Naive thymus-derived CD4-positive, alpha-beta T cell (primary cell): Measurements from ENCODE around the gene KCNA2. TPM values are rescaled to one million over a fixed set of nuclear protein-coding genes. Genes with fewer than 3 reads are reported as not detected.

Experiments used
- ATAC-seq: fragments of 150-1000 bp; cut with Tn5 transposase; 2 replicates; pipeline ENCODE4 v1.10.0; 2021; ENCODE audit warnings: mild to moderate bottlenecking, moderate library complexity
- CTCF ChIA-PET: fragments of 350-600 bp; sonication (Branson Sonifier 250); formaldehyde crosslinking; loops from one replicate; lab custom pipeline; 2021; ENCODE audit warnings: antibody characterized with exemption; lab: Charles Lee
- POLR2A ChIA-PET: fragments of 350-600 bp; sonication (Branson Sonifier 250); formaldehyde crosslinking; loops from one replicate; lab custom pipeline; 2021; ENCODE audit warnings: antibody characterized with exemption, inconsistent platforms; lab: Charles Lee
- DNase-seq, 9 donors: peaks; one replicate each; pipeline versions ENCODE4 v3.0.0 to v3.0.0-alpha.2; 2020 to 2022; ENCODE audit warnings: mixed read lengths in 1 of 9
- H3K27ac ChIP-seq: one replicate; pipeline ENCODE4 v1.7.0; 2013; ENCODE audit warnings: mild to moderate bottlenecking, low read depth, low read length, moderate library complexity
- H3K27me3 ChIP-seq, 2 donors: one replicate each; pipeline ENCODE4 v1.7.0; 2013; ENCODE audit warnings: low read length in 2 of 2, mild to moderate bottlenecking in 2 of 2, moderate library complexity in 2 of 2; ENCODE audit not compliant: control insufficient read depth in 2 of 2, insufficient read depth in 2 of 2
- H3K36me3 ChIP-seq, 3 experiments: 1 replicate in 2 of 3; 2 replicates in 1 of 3; pipeline ENCODE4 v1.7.0; 2013; ENCODE audit warnings: low read length in 3 of 3, mild to moderate bottlenecking in 3 of 3, moderate library complexity in 1 of 3; ENCODE audit not compliant: insufficient read depth in 3 of 3, control insufficient read depth in 2 of 3
- H3K4me1 ChIP-seq, 2 donors: one replicate each; pipeline ENCODE4 v1.7.0; 2013; ENCODE audit warnings: low read length in 2 of 2, mild to moderate bottlenecking in 2 of 2, moderate library complexity in 1 of 2; ENCODE audit not compliant: control insufficient read depth in 2 of 2, insufficient read depth in 2 of 2
- H3K4me3 ChIP-seq: 2 replicates; pipeline ENCODE4 v1.7.0; 2013; ENCODE audit warnings: mild to moderate bottlenecking, low read length
- H3K9me3 ChIP-seq, 3 experiments: 1 replicate in 2 of 3; 2 replicates in 1 of 3; pipeline ENCODE4 v1.7.0; 2013; ENCODE audit warnings: low read length in 3 of 3; ENCODE audit not compliant: control insufficient read depth in 2 of 3
- H3K27ac Mint-ChIP-seq, 9 donors: one replicate each; pipeline ENCODE4 v1.8.0; 2020 to 2022; ENCODE audit warnings: mixed read lengths in 9 of 9, mild to moderate bottlenecking in 8 of 9, moderate library complexity in 5 of 9, inconsistent platforms in 2 of 9
- H3K27me3 Mint-ChIP-seq, 5 donors: one replicate each; pipeline ENCODE4 v1.8.0; 2021 to 2022; ENCODE audit warnings: mixed read lengths in 5 of 5, mild to moderate bottlenecking in 1 of 5
- H3K36me3 Mint-ChIP-seq, 5 donors: one replicate each; pipeline ENCODE4 v1.8.0; 2020 to 2022; ENCODE audit warnings: mixed read lengths in 5 of 5, mild to moderate bottlenecking in 3 of 5, inconsistent platforms in 1 of 5
- H3K4me1 Mint-ChIP-seq, 7 donors: one replicate each; pipeline ENCODE4 v1.8.0; 2020 to 2022; ENCODE audit warnings: mixed read lengths in 7 of 7, mild to moderate bottlenecking in 3 of 7, inconsistent platforms in 1 of 7
- H3K4me3 Mint-ChIP-seq, 10 donors: one replicate each; pipeline ENCODE4 v1.8.0; 2020 to 2022; ENCODE audit warnings: mild to moderate bottlenecking in 10 of 10, mixed read lengths in 10 of 10, moderate library complexity in 6 of 10, inconsistent platforms in 2 of 10
- H3K9me3 Mint-ChIP-seq, 11 donors: one replicate each; pipeline ENCODE4 v1.8.0; 2020 to 2022; ENCODE audit warnings: mixed read lengths in 11 of 11, mild to moderate bottlenecking in 4 of 11, inconsistent platforms in 1 of 11, moderate library complexity in 1 of 11
- intact Hi-C, 2 donors: fragments of 100-400 bp; cut with micrococcal nuclease; formaldehyde crosslinking; loops; one replicate each; pipeline ENCODE4 v1.15.1; 2023
- polyA plus RNA-seq, 2 donors: library from polyadenylated mRNA; unstranded; fragments of 300-500 nt; fragmentation: Illumina TruSeq; gene quantifications; one replicate each; pipeline ENCODE4 v1.2.3, GENCODE V29; 2021
- total RNA-seq, 6 experiments: library from RNA in 5 of 6; stranded (reverse) in 5 of 6; gene quantifications; 1 replicate in 5 of 6; 2 replicates in 1 of 6; pipeline ENCODE4 v1.2.3 and lab custom pipeline; 2021 to 2026

KCNA2 gene
- total and polyA plus RNA-seq, 7 experiments from 2014 or later, result 0.62 to 4.6 (median 1.2) TPM; not detected in 2

DNA sequence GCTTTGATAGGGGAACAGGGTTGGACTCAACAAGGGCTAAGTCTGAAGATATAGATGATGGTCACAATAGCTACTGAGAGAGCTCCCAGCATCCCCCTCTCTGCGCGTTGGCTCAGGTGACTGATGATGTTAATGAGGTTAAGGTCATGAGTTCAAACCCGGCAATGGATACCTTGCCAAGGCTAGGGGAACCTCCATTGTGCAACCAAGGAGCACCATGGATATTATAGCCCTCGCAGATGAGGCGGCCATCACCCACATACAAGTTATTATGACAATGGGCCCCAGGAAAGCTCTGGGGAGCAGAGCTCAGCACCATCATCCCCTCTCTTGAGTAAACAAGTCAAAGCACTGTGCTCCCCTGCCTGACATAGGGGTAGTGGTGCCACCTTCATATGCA is 8.2 kb downstream of the KCNA2 start:
- no peaks in the 10 kb centered on the region for H3K36me3 Mint-ChIP-seq
- DNase-seq (no peak), ATAC-seq (no peak)
- H3K27ac ChIP-seq, result no peak overlapping the region
- no peak overlapping the region for H3K4me3 ChIP-seq
- POLR2A ChIA-PET, result interaction anchor here (0.6 kb wide), 1 partner anchor 72 kb away, joined by 3 read pairs; no protein-coding TSS in a partner anchor
- intact Hi-C loops, result no loop called here
- H3K4me1 Mint-ChIP-seq, result peaks cover 0 to 14% (median 0%) of the 10 kb centered on the region in 7 donors
- H3K9me3 Mint-ChIP-seq, result no peaks in the 10 kb centered on the region
- H3K27ac Mint-ChIP-seq, result no peak overlapping the region
- no peaks in the 10 kb centered on the region for H3K27me3 ChIP-seq
- H3K4me3 Mint-ChIP-seq, result no peak overlapping the region
- H3K4me1 ChIP-seq, result no peaks in the 10 kb centered on the region
- peaks cover 5 to 13% (median 7%) of the 10 kb centered on the region in 5 donors for H3K27me3 Mint-ChIP-seq
- CTCF ChIA-PET, result no interaction called here
- no peaks in the 10 kb centered on the region for H3K36me3 ChIP-seq
- H3K9me3 ChIP-seq, result no peaks in the 10 kb centered on the region

DNA sequence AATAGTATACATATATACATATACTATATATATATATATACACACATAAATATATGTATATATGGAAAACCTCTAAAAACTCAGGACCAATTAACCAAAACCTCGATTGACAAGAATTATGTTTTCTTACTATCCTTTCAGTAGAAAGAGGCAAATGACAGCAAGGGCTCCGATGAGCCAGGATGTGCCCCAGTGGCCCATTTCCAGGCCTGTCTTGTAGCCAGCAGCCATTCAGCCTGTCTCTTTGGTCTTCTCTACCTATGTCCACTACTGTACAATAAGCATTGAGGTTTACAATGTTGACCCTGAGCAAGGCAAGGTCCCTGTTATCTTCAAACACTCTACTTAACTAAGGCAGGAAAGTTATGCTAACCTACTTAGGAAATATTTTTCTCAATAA is 9.8 kb downstream of the KCNA2 start:
- ChIA-PET POLR2A (no interaction called here), CTCF (no interaction called here)
- Histone ChIP-seq H3K9me3 (no peaks in the 10 kb centered on the region), H3K36me3 (no peaks in the 10 kb centered on the region), H3K27me3 (no peaks in the 10 kb centered on the region), H3K4me3 (no peak overlapping the region), H3K4me1 (no peaks in the 10 kb centered on the region), H3K27ac (no peak overlapping the region)
- no peak overlapping the region for H3K27ac Mint-ChIP-seq
- intact Hi-C loops, result no loop called here
- ATAC-seq, result no peak
- H3K4me3 Mint-ChIP-seq, result no peak overlapping the region
- peaks cover 0 to 13% (median 0%) of the 10 kb centered on the region in 5 donors for H3K27me3 Mint-ChIP-seq
- no peak for DNase-seq
- H3K9me3 Mint-ChIP-seq, result no peaks in the 10 kb centered on the region
- H3K36me3 Mint-ChIP-seq, result no peaks in the 10 kb centered on the region
- peaks cover 0 to 15% (median 0%) of the 10 kb centered on the region in 7 donors for H3K4me1 Mint-ChIP-seq

DNA sequence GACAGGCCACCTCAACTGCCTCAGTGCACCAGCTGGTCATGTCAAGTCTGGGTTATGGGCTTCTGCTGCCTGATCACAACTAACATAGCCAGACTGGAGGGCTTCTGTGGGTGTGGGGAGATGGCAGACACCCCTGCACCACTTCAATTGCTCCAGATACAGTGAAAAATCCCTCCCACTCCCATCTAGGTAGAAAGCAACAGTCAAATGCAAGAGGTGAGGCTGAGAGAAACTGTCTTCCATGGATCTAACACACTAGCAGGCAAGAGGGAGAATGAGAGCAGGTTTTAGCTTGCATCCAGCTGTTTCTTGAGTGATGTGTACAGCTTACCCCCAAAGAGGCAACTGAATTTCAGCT is 10.8 kb downstream of the KCNA2 start:
- ChIA-PET POLR2A (no interaction called here), CTCF (no interaction called here)
- Histone ChIP-seq H3K9me3 (no peaks in the 10 kb centered on the region), H3K27ac (no peak overlapping the region), H3K4me3 (no peak overlapping the region), H3K36me3 (no peaks in the 10 kb centered on the region), H3K4me1 (no peaks in the 10 kb centered on the region), H3K27me3 (no peaks in the 10 kb centered on the region)
- ATAC-seq (no peak), DNase-seq (no peak)
- Mint-ChIP-seq H3K27ac (no peak overlapping the region), H3K4me3 (no peak overlapping the region), H3K36me3 (no peaks in the 10 kb centered on the region), H3K4me1 (peaks cover 0 to 15% (median 0%) of the 10 kb centered on the region in 7 donors), H3K9me3 (no peaks in the 10 kb centered on the region), H3K27me3 (peaks cover 0 to 13% (median 0%) of the 10 kb centered on the region in 5 donors)
- intact Hi-C loops, result no loop called here

DNA sequence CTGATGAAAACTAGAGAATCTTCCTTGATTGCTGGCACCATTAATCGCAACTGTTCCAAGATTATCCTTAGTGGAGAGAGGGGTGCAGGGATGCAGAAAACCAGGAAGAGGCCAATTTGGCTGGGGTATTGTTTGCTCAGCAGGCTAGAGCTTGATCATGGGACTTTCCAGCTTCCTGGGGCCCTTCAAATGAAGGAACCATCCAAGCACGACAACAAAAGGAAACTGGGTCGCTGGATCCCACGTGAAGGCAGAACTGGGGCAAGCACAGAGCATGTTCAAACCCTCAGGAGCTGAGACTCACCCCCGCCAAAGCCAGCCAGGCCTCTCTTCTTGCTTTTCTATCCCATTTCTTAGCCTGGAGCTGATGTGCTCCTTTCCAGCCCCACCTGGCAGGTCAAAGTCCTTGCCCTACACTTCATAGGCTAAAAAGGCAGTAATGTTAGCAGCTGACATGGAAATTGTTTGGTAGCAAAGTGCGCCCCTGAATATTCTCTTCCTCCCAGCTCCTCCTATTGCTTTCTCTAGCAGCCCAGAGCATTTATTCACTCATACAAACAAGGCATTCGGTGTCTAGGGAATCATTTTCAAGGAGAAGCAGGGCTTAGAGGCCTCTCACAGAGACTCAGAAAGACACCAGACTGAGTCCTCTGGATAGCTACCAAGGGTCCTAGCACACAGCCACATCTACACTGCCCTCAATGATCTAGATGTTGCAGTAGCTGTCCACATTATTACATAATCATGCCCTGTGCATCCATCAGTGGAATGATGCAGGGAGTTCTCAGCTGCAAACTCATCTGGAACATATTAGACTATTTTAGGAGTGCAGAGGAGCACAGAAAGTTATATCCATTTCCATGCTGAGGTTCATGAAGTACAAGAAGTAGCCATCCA is 11.5 kb downstream of the KCNA2 start:
- no peak overlapping the region for H3K4me3 ChIP-seq
- H3K4me1 ChIP-seq, result no peaks in the 10 kb centered on the region
- H3K36me3 Mint-ChIP-seq, result no peaks in the 10 kb centered on the region
- H3K4me1 Mint-ChIP-seq, result peaks cover 0 to 15% (median 0%) of the 10 kb centered on the region in 7 donors
- no peaks in the 10 kb centered on the region for H3K9me3 ChIP-seq
- no peaks in the 10 kb centered on the region for H3K27me3 ChIP-seq
- no peaks in the 10 kb centered on the region for H3K36me3 ChIP-seq
- H3K27me3 Mint-ChIP-seq, result peaks cover 0 to 15% (median 0%) of the 10 kb centered on the region in 5 donors
- H3K9me3 Mint-ChIP-seq, result no peaks in the 10 kb centered on the region
- intact Hi-C loops, result no loop called here
- DNase-seq, result no peak
- ATAC-seq, result no peak
- POLR2A ChIA-PET, result interaction anchor here (0.6 kb wide), 1 partner anchor 1637 kb away, joined by 3 read pairs; no protein-coding TSS in a partner anchor
- H3K27ac Mint-ChIP-seq, result peak overlapping the region in 1 of 9 donors; percentile 8
- CTCF ChIA-PET, result interaction anchor here (1.2 kb wide), 1 partner anchor 25 kb away, joined by 4 read pairs; no protein-coding TSS in a partner anchor
- H3K27ac ChIP-seq, result no peak overlapping the region
- H3K4me3 Mint-ChIP-seq, result no peak overlapping the region

DNA sequence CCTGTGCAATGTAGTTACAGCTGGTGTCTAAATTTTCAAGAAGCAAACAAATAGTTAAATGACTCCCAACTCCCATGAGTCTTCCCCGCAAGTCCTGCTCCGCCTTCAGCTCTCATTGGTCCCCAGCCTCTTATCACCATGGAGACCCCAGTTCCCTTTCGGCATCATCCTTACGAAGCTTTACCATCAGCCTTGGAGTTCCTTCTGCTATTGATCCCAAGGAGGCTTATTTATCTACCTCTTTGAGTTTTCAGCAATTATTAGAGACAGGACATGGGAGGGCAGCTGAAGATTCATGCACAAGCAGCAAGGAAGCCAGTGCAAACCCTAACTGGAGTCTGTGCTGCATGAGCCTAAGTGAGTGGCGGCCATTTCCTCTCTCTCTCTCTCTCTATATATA is 12.3 kb downstream of the KCNA2 start:
- CTCF ChIA-PET, result interaction anchor here (1.2 kb wide), 1 partner anchor 26 kb away, joined by 4 read pairs; no protein-coding TSS in a partner anchor
- POLR2A ChIA-PET, result no interaction called here
- no peaks in the 10 kb centered on the region for H3K9me3 ChIP-seq
- H3K4me3 Mint-ChIP-seq, result peak overlapping the region in 1 of 10 donors; percentile 34
- peaks cover 0 to 15% (median 0%) of the 10 kb centered on the region in 5 donors for H3K27me3 Mint-ChIP-seq
- H3K4me1 ChIP-seq, result no peaks in the 10 kb centered on the region
- peaks cover 0 to 15% (median 0%) of the 10 kb centered on the region in 7 donors for H3K4me1 Mint-ChIP-seq
- no peaks in the 10 kb centered on the region for H3K36me3 ChIP-seq
- H3K4me3 ChIP-seq, result no peak overlapping the region
- no peaks in the 10 kb centered on the region for H3K9me3 Mint-ChIP-seq
- H3K27ac Mint-ChIP-seq, result no peak overlapping the region
- no peaks in the 10 kb centered on the region for H3K27me3 ChIP-seq
- no peaks in the 10 kb centered on the region for H3K36me3 Mint-ChIP-seq
- intact Hi-C loops, result no loop called here
- H3K27ac ChIP-seq, result no peak overlapping the region
- ATAC-seq (no peak), DNase-seq (no peak)

DNA sequence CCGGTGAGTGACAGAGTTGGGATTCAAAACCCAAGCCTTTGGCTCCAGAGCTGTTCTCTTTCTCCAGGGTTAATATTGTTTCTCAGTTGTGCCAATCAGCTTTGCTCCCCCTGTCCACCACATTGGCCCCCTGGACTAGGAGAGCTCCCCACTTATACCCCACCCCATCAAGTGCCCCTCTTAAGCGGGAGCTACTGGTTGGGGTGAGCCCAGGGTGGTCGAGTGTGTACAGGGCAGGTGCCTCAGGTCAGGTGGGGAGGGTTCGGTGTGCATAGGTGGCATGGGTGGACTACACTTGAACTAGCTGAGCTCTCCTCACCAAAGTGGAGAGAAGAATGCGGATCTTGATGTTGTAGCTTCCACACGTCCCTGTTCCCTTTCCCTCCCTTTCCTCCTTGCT is 14.2 kb downstream of the KCNA2 start:
- H3K36me3 ChIP-seq, result no peaks in the 10 kb centered on the region
- no peak overlapping the region for H3K27ac Mint-ChIP-seq
- peaks cover 8 to 15% (median 12%) of the 10 kb centered on the region in 5 donors for H3K27me3 Mint-ChIP-seq
- ATAC-seq (no peak), DNase-seq (no peak)
- intact Hi-C loops, result no loop called here
- H3K36me3 Mint-ChIP-seq, result no peaks in the 10 kb centered on the region
- POLR2A ChIA-PET, result no interaction called here
- H3K4me1 Mint-ChIP-seq, result peaks cover 0 to 15% (median 0%) of the 10 kb centered on the region in 7 donors
- H3K9me3 ChIP-seq, result no peaks in the 10 kb centered on the region
- H3K4me3 ChIP-seq, result no peak overlapping the region
- H3K4me3 Mint-ChIP-seq, result no peak overlapping the region
- H3K9me3 Mint-ChIP-seq, result no peaks in the 10 kb centered on the region
- H3K27me3 ChIP-seq, result no peaks in the 10 kb centered on the region
- no peaks in the 10 kb centered on the region for H3K4me1 ChIP-seq
- CTCF ChIA-PET, result interaction anchor here (1.1 kb wide), 1 partner anchor 36 kb away, joined by 4 read pairs; no protein-coding TSS in a partner anchor
- H3K27ac ChIP-seq, result no peak overlapping the region
